Breast epithelium (tissue), 3 donors: ENCODE results near the gene C11orf54.

Experiments
- CTCF ChIP-seq, 3 donors: fragments of 450-650 bp; IDR thresholded peaks; one replicate each; pipeline ENCODE4 v1.5.1; 2016 to 2017; ENCODE audit warnings: antibody characterized with exemption in 3 of 3, mild to moderate bottlenecking in 3 of 3, moderate library complexity in 3 of 3
- POLR2A ChIP-seq: fragments of 450-650 bp; IDR thresholded peaks from one replicate; pipeline ENCODE4 v1.6.1; 2016; ENCODE audit warnings: antibody characterized with exemption, mild to moderate bottlenecking, moderate library complexity
- POLR2AphosphoS5 ChIP-seq, 3 donors: sonication (generic); formaldehyde crosslinking; IDR thresholded peaks; one replicate each; pipeline ENCODE4 v1.6.1; 2017; ENCODE audit warnings: antibody characterized with exemption in 3 of 3

GRCh38 chr11:93694557-93694956, 46.9 kb upstream of the C11orf54 start:
- TF ChIP-seq CTCF (IDR thresholded peaks at IDR 0.05) (no peak), POLR2A (no peak), POLR2AphosphoS5 (IDR thresholded peaks at IDR 0.05) (no peak)
